HepG2 (cell line): Measurements from ENCODE around the gene ATP8A1. TPM values are rescaled to one million over a fixed set of nuclear protein-coding genes. Genes with fewer than 3 reads are reported as not detected.

ENCODE experiments used
- ATAC-seq: fragments of 200-7000 bp; cut with Tn5 transposase; 3 replicates; pipeline ENCODE4 v1.9.1; 2020; ENCODE audit warnings: mild to moderate bottlenecking, moderate library complexity
- BruUV-seq: library from RNA; stranded (reverse); fragments of 400-500 nt; replicated peaks from 2 replicates; lab custom pipeline; 2021; lab: Mats Ljungman, UMichigan
- CTCF ChIA-PET: fragments of 300-600 bp; formaldehyde crosslinking; extraction: SDS; loops from one replicate; lab custom pipeline; 2021; ENCODE audit warnings: low total read pairs, inconsistent platforms, low intra/inter-chr PET ratio; lab: Yijun Ruan, JAX
- POLR2A ChIA-PET: fragments of 350-600 bp; sonication (Branson Sonifier 250); formaldehyde crosslinking; loops from one replicate; lab custom pipeline; 2020; ENCODE audit warnings: antibody characterized with exemption, inconsistent platforms; lab: Yijun Ruan, JAX
- DNase-seq: peaks from one replicate; pipeline ENCODE4 v3.0.0-alpha.2; 2015; ENCODE audit warnings: low spot score
- FAIRE-seq: peaks from 3 replicates; lab custom pipeline; 2011; peaks lifted over from hg19 to GRCh38; lab: Jason Lieb, UNC
- H2AFZ ChIP-seq: one replicate; pipeline ENCODE4 v1.6.1; 2011; ENCODE audit warnings: low read length, inconsistent platforms
- H3K27ac ChIP-seq: fragments of 300-600 bp; 3 replicates; pipeline ENCODE4 v1.8.0; 2011; ENCODE audit warnings: mixed run types, mild to moderate bottlenecking, mixed read lengths, low read length, inconsistent platforms; ENCODE audit not compliant: insufficient read depth; ENCODE audit errors: extremely low read length
- H3K27me3 ChIP-seq, 2 experiments: fragments of 200-600 bp in 1 of 2; 2 replicates in 1 of 2; 3 replicates in 1 of 2; pipeline versions ENCODE4 v1.6.0 to v1.8.0; 2011; ENCODE audit warnings: low read length in 2 of 2, mild to moderate bottlenecking in 2 of 2, moderate library complexity in 2 of 2, inconsistent platforms in 1 of 2; ENCODE audit not compliant: insufficient read depth in 2 of 2, control insufficient read depth in 1 of 2
- H3K36me3 ChIP-seq, 2 experiments: fragments of 200-600 bp in 1 of 2; replicated peaks in 1 of 2; 2 replicates in 1 of 2; 3 replicates in 1 of 2; pipeline versions ENCODE4 v1.5.1 to v1.8.0; 2011; ENCODE audit warnings: low read length in 2 of 2, inconsistent platforms in 1 of 2; ENCODE audit not compliant: insufficient read depth in 2 of 2, control insufficient read depth in 1 of 2
- H3K4me1 ChIP-seq: 2 replicates; pipeline ENCODE4 v1.5.1; 2012; ENCODE audit warnings: low read length, inconsistent platforms; ENCODE audit not compliant: insufficient read depth
- H3K4me2 ChIP-seq: 2 replicates; pipeline ENCODE4 v1.6.0; 2011; ENCODE audit warnings: low read depth, low read length, inconsistent platforms
- H3K4me3 ChIP-seq, 3 experiments: fragments of 200-600 bp in 1 of 3; sonication (generic), shearing (Covaris generic) in 1 of 3; replicated peaks in 1 of 3; 2 replicates each; pipeline ENCODE4 v1.5.1; 2011 to 2016; ENCODE audit warnings: low read length in 3 of 3, inconsistent platforms in 2 of 3, low read depth in 2 of 3, mild to moderate bottlenecking in 2 of 3, control low read depth in 1 of 3, mixed read lengths in 1 of 3; ENCODE audit not compliant: insufficient read depth in 1 of 3
- H3K79me2 ChIP-seq: one replicate; pipeline ENCODE4 v1.6.1; 2011; ENCODE audit warnings: low read length, inconsistent platforms; ENCODE audit not compliant: insufficient read depth
- H3K9ac ChIP-seq: 2 replicates; pipeline ENCODE4 v1.6.0; 2011; ENCODE audit warnings: mild to moderate bottlenecking, low read depth, low read length, inconsistent platforms; ENCODE audit not compliant: insufficient read depth
- H3K9me3 ChIP-seq: 2 replicates; pipeline ENCODE4 v1.5.1; 2012; ENCODE audit warnings: mild to moderate bottlenecking, low read length
- H4K20me1 ChIP-seq: 2 replicates; pipeline ENCODE4 v1.6.0; 2011; ENCODE audit warnings: inconsistent platforms, mild to moderate bottlenecking, low read length, moderate library complexity; ENCODE audit not compliant: insufficient read depth
- BHLHE40 ChIP-seq: IDR thresholded peaks from 2 replicates; pipeline ENCODE4 v1.6.1; 2011; ENCODE audit warnings: low read length, improper control_type of control experiment
- CCDC6 ChIP-seq: sonication (generic); formaldehyde crosslinking; IDR thresholded peaks from 2 replicates; pipeline ENCODE4 v1.8.1; 2022; ENCODE audit warnings: mild to moderate bottlenecking, missing genetic modification reagents, moderate library complexity
- HMGXB3 ChIP-seq: sonication (generic); formaldehyde crosslinking; IDR thresholded peaks from 2 replicates; pipeline ENCODE4 v1.4.0; 2020; ENCODE audit warnings: missing genetic modification reagents, borderline replicate concordance
- KAT7 ChIP-seq: IDR thresholded peaks from 2 replicates; pipeline ENCODE4 v1.6.1; 2018; ENCODE audit warnings: borderline replicate concordance, missing compliant biosample characterization
- MAFK ChIP-seq, 2 experiments: IDR thresholded peaks in 1 of 2; conservative IDR thresholded peaks in 1 of 2; 2 replicates each; pipeline ENCODE4 v1.6.1; 2011; ENCODE audit warnings: improper control_type of control experiment in 2 of 2, low read length in 2 of 2
- NRL ChIP-seq: sonication (generic); formaldehyde crosslinking; IDR thresholded peaks from 2 replicates; pipeline ENCODE4 v1.5.0; 2020; ENCODE audit warnings: missing genetic modification reagents, mild to moderate bottlenecking, moderate library complexity, borderline replicate concordance
- TOPORS ChIP-seq: sonication (generic); formaldehyde crosslinking; IDR thresholded peaks from 2 replicates; pipeline ENCODE4 v1.8.0; 2023; ENCODE audit warnings: mild to moderate bottlenecking, missing genetic modification reagents
- TRIM22 ChIP-seq: fragments of 450-650 bp; IDR thresholded peaks from 2 replicates; pipeline ENCODE4 v1.6.1; 2017
- WGBS: methylation state at CpG from one replicate; pipeline ENCODE4 v1.1.6; 2017; ENCODE audit warnings: low lambda C conversion rate; 5-methylcytosine and 5-hydroxymethylcytosine counted together
- in situ Hi-C: cut with HindIII; loops from 2 replicates; pipeline ENCODE4 v1.10.0; 2017; ENCODE audit warnings: low pct_unique_long_range_greater_than_20kb; ENCODE audit not compliant: extremely low pct_ligation_motif_present
- intact Hi-C: fragments of 100-400 bp; cut with micrococcal nuclease; formaldehyde crosslinking; loops from one replicate; pipeline ENCODE4 v1.10.0; 2022; ENCODE audit not compliant: unreplicated experiment
- polyA plus RNA-seq, 8 experiments: library from polyadenylated mRNA; depleted of rRNA in 3 of 8; stranded (reverse) in 7 of 8; unstranded in 1 of 8; fragments of >200 nt; fragmentation: Illumina TruSeq in 4 of 8; extraction: Trizol in 4 of 8; gene quantifications; 2 replicates each; pipeline versions ENCODE4 v1.2.1 to v1.2.3, GENCODE V29; 2011 to 2016; ENCODE audit warnings: low read depth in 4 of 8, missing spikeins in 1 of 8, mixed read lengths in 1 of 8; ENCODE audit not compliant: insufficient read depth in 1 of 8
- total RNA-seq, 5 experiments: library from RNA; depleted of rRNA; stranded (reverse); fragments of >200 nt; fragmentation: Illumina TruSeq; extraction: Trizol; gene quantifications; 2 replicates each; pipeline ENCODE4 v1.2.3, GENCODE V29; 2016; ENCODE audit warnings: low read depth in 1 of 5
- TF ChIP-seq, protein P1 (sequence below): sonication (generic); formaldehyde crosslinking; conservative IDR thresholded peaks from 2 replicates; pipeline ENCODE4 v1.4.0; 2020; ENCODE audit warnings: missing genetic modification reagents

Gene ATP8A1
- total and polyA plus RNA-seq, 2 of the 13 experiments (the other 11 are each of a cell fraction or from before 2014, with no cell fraction given): 1.7 to 6.2 TPM

- TF ChIP-seq MAFK (conservative IDR thresholded peaks at IDR 0.05 in 1 of 2, IDR thresholded peaks at IDR 0.05 in 1 of 2; ENCODE audit: low read length in 2 of 2) (no peak), NRL (no peak)
These were observed 146.7 kb downstream of the ATP8A1 start (continued) for GRCh38 chr4:42510225-42510624.

GRCh38 chr4:42501624-42502401, 155.1 kb downstream of the ATP8A1 start:
- FAIRE-seq: no peak
- TF ChIP-seq HMGXB3 (CRISPR knock-in tag): no peak
- no peak for TF ChIP-seq KAT7 (CRISPR knock-in tag)
- TF ChIP-seq, protein P1, sequence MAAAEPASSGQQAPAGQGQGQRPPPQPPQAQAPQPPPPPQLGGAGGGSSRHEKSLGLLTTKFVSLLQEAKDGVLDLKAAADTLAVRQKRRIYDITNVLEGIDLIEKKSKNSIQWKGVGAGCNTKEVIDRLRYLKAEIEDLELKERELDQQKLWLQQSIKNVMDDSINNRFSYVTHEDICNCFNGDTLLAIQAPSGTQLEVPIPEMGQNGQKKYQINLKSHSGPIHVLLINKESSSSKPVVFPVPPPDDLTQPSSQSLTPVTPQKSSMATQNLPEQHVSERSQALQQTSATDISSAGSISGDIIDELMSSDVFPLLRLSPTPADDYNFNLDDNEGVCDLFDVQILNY: no peak
- TF ChIP-seq BHLHE40: no peak
- no peak for TF ChIP-seq CCDC6
- no peak for TF ChIP-seq TRIM22
- no peak for TF ChIP-seq TOPORS (CRISPR knock-in tag)

More at GRCh38 chr4:42501624-42502401, 155.1 kb downstream of the ATP8A1 start:
- DNase-seq (no peak), ATAC-seq (no peak)
- Histone ChIP-seq H3K27me3 (no peaks in the 10 kb centered on the region), H3K79me2 (no peaks in the 10 kb centered on the region), H4K20me1 (no peaks in the 10 kb centered on the region), H3K4me3 (no peak overlapping the region), H3K4me1 (no peaks in the 10 kb centered on the region), H3K9ac (no peak overlapping the region), H3K27ac (no peak overlapping the region), H2AFZ (no peak overlapping the region), H3K9me3 (no peaks in the 10 kb centered on the region), H3K4me2 (no peak overlapping the region), H3K36me3 (no peaks in the 10 kb centered on the region)
- intact Hi-C loops (no loop called here), in situ Hi-C loops (loop anchor here (25.0 kb wide), 1 partner anchor 815 kb away; no protein-coding TSS in a partner anchor)
- POLR2A ChIA-PET: no interaction called here
- BruUV-seq: no TSS peak
- WGBS: 80% methylated on average over 6 of the region's 6 CpGs
- CTCF ChIA-PET: no interaction called here
